Neural cell (in vitro differentiated cells): Measurements from ENCODE around the gene LRP1.

Experiments
- CTCF ChIP-seq: fragments of 450-650 bp; IDR thresholded peaks from 2 replicates; pipeline ENCODE4 v1.5.1; 2014; ENCODE audit warnings: antibody characterized with exemption, mild to moderate bottlenecking, moderate library complexity; ENCODE audit not compliant: poor library complexity, severe bottlenecking
- EP300 ChIP-seq: fragments of 450-650 bp; conservative IDR thresholded peaks from 2 replicates; pipeline ENCODE4 v1.6.1; 2014; ENCODE audit warnings: antibody characterized with exemption, mild to moderate bottlenecking, moderate library complexity; ENCODE audit not compliant: poor library complexity, severe bottlenecking
- MXI1 ChIP-seq: fragments of 450-650 bp; conservative IDR thresholded peaks from 2 replicates; pipeline ENCODE4 v1.6.1; 2014; ENCODE audit warnings: antibody characterized with exemption, mild to moderate bottlenecking; ENCODE audit not compliant: poor library complexity, severe bottlenecking
- POLR2AphosphoS5 ChIP-seq: IDR thresholded peaks from 2 replicates; pipeline ENCODE4 v1.6.1; 2012

GRCh38 chr12:57103856-57104255, 24.4 kb upstream of the LRP1 start:
- TF ChIP-seq CTCF (no peak), EP300 (no peak), POLR2AphosphoS5 (no peak), MXI1 (no peak)
